SKM-1 treated with dmso at 0.1 percent for 144 hours (cell line): ENCODE measurements around the gene OR1J2.

Source experiments
- DNase-seq: peaks from one replicate; lab custom pipeline; 2025; ENCODE audit not compliant: unreplicated experiment; lab: John Stamatoyannopoulos, UW

The OR1J2 gene

GRCh38 chr9:122546196-122546595, 35.6 kb downstream of the OR1J2 start:
- DNase-seq = no peak

DNA sequence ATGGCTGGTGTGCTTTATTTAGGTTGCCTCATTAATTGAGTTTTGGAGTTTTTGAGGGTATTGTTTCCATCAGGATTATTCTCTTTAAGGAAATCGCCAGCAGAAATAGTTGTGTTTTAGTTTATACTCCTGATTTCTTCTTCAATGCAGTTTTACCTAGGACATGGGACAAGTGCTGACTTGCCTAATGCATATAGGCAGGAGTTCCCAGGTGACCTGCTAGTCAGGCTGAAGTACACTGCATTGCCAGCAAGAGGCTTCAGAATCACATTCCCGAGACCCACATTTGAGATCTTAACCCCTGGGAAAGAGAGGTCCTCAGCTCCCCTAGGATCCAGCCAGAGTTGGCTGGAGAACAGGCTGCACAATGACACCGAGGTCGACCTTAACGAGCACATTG, 40.8 kb downstream of the OR1J2 start:
- DNase-seq = no peak

- no peak for DNase-seq
These were observed 42.2 kb downstream of the OR1J2 start, which contains the start of gene OR1N2 for GRCh38 chr9:122552812-122553211. TSS of gene OR1N2 (plus strand) at chr9:122553112. CDS start at chr9:122553212, 100 bp downstream.
